CD4-positive, alpha-beta T cell treated with Interleukin-21 for 1 hour (primary cell): ENCODE data around the gene NOP10.
"Not testable (repeated sequence)": the region's sequence is repeated elsewhere in the genome, so short reads cannot be mapped to it uniquely, and the experiment has no call there.

Experiments
- DNase-seq: peaks from one replicate; pipeline ENCODE4 v3.0.0-alpha.2; 2020

The NOP10 gene

DNA sequence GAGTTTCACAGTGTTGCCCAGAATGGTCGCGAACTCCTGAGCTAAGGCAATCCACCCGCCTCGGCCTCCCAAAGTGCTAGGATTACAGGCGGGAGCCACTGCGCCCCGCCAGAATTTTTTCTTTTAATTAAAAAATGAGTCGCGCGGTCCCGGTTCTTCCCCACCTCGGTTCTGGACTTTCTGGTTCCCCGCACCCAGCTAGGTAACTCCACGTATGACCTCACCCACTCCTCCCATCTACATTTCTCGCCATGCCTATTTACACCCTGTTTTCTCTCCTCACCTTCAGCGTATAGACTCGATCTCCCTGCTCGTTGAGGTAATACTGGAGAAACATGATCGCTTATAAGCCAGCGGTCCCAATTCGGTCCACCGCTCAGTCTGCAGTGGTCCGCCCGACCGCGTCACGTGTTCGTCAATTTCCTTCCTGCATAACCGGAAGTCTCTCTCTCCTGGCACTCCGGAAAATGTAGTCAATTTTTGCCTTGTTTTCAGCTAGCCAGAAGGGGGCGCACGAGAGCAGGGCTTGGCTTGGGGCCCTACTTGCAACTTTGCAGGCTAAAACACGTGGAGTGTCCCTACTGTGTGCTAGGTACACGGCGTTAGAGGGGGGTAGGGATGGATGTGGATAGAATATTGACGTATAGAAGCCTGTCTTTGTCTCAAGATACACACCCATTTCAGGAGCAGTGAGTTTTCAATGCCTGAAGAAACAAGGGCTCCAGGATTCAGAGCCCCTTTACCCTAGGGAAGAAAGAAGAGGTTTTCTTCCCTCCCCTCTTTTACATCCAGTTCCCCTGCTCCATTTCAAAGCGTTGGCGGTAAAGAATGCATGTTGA lies at the start of gene NOP10, which contains the start of gene NUTM1:
Gene NOP10, minus strand, starts transcription at position 400 of the 839 bp plus-strand sequence. Its CDS starts 63 bp downstream, at position 337.
Gene NUTM1, plus strand, starts transcription at position 579 of the 839 bp plus-strand sequence. CDS start 382 bp downstream, outside the sequence.
- peak; percentile 95 for DNase-seq

DNA sequence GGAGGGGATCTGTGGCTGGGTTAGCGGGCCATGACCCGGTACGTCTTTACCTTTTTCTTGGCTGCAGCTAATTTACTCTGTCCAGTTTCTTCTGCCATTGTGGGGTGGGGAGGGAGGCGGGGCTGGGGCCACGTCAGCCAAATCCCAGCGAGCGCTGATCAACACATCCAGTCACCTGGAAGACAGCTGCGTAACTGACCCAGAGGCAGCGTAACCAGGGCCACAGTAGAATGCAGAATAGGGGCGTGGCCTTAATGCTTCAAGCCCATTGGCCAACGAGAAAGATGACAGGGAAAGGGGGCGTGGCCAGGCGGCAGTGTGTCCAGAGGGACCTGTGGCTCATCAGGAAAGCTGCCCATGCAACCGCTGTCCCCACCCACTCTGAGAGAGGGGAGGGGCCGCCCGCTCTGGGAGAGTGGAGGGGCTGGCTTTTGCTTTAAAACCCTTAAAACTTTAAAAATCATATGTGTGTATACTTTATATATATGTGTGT lies 46.7 kb upstream of the NOP10 start:
- not testable (repeated sequence) for DNase-seq

DNA sequence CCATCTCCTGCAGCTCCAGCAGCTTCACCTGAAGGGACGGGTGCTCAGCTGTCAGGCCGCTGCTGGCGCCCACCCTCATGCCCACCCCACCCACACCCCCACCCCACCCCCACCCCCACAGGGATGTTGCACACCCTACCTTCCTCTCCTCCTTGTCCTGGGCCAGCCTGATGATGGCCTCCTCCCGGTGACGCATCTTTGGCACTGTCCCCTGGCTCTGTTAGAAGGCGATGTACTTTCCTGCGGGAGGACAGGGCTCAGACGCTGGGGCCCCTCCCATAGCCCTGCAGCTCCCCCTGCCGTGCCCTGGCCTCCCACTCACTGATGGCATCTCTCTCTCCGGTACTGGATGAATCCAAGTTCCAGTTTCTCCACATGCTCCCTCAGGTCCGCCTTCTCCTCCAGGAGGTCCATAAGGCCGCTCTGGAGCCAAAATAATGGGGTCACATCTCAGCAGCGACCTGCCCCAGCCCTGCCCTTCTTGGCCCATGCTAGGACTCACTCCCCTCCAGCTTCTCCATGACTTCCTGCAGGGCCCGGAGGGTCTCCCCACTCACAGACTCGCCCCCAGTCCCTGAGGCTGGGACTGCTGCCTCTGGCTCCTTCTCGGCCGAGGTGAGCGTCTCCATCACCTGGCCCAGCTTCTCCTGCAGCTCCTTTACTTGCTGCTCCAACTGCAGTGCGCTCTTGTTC lies 39.0 kb upstream of the NOP10 start:
- not testable (repeated sequence) for DNase-seq

DNA sequence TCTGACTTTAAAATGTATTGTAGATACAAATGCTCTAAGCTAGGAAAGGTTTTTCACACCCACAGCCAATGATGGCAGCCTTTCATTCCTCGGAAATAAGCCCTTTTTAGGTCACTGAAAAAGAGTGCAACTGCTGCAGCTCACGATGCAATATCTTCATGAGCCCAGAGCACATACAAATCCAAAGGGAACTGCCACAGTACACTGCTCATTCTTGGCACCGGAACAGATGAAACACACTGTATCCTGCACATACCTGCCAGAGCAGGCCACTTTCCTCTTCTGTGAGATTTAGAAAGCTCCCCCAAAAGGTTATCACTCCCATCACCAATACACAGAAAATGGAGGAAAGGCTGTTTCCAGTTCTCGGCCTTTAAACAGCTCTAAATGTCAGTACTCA lies 37.6 kb upstream of the NOP10 start:
- not testable (repeated sequence) for DNase-seq

DNA sequence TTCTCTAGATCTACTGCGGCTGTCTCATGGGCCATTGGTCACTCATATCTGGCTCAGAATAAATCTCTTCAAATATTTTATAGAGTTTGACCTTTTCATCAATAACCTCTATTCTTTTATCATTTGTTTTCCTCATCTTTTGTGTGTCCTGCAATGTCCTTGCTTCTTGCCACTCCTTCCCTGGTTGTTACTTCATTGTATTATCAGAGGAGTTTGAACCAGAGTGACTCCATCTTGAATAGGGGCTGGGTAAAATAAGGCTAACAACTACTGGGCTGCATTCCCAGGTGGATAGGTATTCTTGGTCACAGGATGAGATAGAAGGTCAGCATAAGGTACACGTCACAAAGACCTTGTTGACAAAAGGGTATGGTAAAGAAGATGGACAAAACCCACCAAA lies 33.9 kb upstream of the NOP10 start:
- DNase-seq = no peak

DNA sequence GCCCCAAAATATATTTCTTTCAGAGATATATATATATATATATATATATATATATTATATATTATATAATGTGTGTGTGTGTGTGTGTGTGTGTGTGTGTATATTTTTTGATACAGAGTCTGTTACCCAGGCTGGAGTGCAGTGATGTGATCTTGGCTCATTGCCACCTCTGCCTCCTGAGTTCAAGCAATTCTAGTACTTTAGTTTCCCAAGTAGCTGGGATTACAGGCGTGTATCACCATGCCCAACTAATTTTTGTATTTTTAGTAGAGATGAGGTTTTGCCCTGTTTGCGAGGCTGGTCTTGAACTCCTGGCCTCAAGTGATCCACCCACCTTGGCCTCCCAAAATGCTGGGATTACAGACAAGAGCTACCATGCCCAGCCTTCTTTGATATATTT lies 32.6 kb upstream of the NOP10 start:
- DNase-seq = not testable (repeated sequence)

DNA sequence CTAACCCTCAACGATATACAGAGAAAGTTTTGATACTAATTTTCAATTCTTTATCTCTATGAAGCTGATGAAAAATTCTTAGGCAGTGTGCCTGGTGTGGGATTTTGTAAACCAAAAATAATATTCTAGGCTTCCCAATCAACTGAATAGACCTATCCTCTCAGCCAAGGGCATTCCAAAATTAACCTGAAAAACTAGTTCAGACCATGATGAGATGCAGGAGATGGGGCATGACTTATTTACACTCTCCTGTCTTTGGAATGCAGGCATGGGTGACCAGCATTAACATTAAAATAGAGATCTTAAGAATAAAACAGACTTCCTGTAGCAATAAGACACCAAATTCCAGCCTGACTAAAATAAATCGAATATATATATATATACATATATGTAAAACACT lies 31.9 kb upstream of the NOP10 start:
- DNase-seq = no peak

DNA sequence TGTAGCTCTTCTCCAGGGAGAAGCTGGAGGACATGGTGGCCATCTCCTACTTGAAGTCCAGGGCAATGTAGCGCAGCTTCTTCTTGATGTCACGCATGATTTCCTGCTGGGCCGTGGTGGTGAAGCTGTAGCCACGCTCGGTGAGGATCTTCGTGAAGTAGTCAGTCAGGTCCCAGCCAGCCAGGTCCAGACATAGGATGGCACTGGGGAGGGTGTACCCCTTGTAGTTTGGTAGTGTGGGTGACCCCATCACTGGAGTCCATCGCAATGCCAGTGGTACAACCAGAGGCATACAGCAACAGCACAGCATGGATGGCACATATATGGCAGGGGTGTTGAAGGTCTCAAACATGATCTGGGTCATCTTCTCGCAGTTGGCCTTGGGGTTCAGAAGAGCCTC lies 31.0 kb upstream of the NOP10 start:
- DNase-seq = no peak

DNA sequence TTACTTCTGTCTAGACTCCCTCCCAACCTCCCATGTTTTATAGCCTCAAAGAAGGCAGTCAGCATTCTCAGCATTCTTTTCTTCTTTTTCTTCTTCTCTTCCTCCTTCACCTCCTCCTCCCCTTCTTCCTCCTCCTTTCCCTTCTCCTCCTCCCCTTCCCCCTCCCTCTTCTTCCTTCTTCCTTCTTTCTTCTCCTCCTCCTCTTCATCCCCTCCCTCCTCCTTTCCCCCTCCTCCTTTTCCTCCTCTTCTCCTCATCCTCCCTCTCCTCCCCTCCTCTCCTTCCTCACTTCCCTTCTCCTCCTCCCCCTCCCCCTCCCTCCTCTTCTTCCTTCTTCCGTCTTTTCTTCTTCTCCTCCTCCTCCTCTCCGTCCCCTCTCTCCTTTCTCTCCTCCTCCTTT lies 27.7 kb upstream of the NOP10 start:
- no peak for DNase-seq

DNA sequence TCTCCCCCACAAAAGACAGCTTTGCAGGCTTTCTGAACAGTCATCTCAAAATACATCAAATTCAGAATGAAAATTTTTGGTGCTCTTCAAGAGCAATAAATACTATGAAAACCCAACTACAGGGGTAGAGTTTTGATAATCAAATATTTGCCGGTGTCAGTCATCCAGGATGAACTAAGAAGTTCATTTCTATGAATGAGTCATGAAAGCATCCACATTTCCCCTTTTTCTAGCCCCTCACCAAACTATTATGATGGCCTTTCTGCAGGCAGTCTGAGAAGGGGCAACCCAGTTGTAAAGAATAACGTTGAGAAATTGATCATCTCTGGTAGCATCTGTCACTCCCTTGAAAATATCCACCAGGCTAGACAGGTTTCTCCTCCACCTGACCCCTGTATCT lies 27.2 kb upstream of the NOP10 start:
- no peak for DNase-seq

DNA sequence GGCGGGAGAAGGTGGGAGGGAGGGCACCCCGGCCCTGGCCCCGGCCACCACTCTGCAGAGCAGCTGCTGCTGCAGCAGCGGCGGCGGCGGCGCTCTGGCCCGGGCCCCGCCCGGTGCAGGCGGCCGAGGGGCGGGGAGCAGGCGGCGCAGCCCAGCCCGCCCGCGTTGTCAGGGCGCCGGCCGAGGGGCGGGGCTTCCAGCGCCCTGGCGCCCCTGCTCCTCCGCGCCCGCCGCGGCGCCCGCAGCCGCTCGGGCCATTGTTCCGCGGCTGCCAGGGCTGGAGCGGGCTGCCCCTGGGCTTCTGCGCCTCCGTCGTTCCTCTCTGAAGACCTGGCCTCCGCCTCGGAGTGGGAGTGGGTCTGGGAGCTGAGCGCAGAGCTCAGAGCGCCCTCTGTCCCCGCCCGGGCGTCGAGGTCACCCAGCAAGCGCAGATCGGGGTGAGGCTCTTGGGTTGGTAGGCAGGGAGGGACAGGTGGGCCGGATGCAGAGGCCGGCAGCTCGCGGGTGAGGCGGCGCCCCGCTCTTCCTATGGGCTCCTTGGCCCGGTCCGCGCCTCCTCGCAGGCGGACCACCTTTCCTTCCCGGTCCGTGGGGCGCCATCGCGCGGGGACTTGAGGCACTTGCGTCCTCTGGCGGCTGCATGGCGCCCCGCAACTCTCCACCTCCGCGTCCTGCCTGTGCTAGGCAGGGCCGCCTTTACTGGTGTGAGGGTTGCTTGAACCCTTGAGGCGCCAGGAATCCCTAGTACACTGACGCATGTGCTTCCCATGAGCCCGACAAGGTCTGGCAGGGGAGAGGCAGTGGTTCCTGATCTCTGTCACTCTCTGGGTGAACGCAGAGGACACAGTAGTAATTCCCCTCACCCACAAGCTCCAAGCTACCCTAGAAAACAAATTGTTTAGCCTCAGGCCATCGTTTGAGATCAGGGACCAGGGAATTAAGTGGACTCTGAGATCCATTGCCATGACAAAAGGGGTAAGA lies 24.5 kb upstream of the NOP10 start, which contains the start of gene LPCAT4:
Gene LPCAT4, minus strand, starts transcription at position 96 of the 981 bp plus-strand sequence. CDS start 96 bp downstream, outside the sequence.
- DNase-seq = peak; percentile 91

DNA sequence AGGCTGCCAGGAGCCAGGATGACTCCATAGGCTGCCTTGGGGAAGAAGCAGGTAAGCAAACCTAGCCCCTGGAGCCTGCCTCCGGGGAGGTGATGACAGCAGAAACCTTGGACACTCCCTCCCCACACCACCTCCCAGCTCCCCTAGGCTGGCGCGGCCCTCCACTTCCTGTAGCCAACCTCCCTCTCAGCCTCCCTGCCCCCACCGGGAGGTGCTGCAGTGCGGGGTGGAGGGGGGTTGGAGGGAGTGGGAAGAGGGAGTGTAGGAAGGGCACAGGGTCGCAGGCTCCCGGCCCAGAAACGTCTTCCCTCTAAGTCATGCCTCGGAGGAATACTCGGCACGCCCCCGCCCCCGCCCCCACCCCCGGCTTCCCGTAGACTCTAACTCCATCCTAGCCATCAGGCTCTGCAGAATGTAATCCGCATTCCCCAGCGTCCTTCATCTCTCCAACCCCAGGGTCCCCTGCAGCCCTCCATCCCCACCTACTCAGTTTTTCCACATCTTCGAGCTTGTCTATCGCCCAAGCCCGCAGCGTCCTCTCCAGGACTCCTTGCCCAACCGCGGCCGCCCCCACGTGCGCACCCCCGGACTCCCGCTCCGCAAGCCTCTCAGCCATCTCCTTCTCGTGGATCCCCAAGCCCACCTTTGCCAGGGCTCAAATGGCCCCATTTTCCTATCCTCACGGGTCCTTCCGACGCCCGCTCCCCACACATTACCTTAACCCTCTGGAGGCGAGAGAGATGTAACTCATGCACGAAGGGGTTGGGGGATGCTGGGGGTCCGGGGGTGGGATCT lies 23.5 kb upstream of the NOP10 start:
- DNase-seq = peak; percentile 50

DNA sequence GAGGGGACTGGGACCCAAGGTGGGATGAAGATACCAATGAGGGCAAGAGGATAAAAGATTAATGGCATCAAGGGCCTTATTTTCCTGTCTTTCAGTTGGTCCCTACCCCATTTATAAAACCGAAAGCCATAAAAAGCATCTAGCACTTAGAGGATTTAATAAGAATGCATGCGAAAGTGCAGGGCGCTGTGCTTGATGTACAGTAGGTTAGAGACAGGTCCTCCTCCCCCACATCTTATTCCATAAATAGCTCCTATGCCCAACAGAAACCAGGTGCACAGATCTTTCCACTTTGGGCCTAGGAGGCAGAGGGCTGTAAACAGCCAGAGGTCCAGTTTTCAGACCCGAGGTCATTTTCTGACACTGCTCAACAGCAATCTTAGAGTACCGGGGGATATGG lies 22.9 kb upstream of the NOP10 start:
- DNase-seq = no peak

DNA sequence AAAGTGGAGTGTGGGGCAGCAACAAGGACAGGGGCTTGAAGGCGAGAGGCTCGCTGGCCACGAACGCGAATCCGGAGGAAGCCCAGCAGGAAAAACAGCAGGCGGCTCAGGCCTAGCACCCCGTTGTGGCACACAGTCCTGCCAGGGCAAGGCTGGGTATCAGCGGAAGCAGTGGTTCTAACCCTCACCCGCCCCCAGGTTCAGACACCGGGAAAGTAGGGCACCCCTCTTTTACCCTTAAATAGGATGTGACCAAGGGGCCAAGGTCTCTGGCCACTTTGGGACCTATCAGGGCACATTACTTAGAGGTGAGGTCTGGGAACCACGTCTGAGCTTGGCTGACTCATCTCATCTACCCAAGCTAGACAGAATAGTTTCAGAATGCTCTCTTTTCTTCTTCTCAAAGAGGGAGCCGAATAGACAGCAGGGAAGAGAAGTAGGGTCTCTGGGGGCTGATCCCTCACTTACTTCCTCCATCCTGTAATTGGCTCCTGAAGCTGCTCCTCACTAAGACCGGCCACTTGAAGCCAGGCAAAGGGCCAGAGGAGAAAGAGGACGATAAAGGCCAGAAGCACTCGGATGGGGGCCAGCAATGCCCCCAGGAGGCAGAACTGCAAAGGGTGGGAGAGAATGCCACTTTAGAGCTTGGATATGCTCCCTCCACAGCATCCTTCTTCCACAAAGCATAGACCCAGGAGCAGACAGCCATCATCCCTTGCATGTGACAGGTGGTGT lies 22.3 kb upstream of the NOP10 start:
- DNase-seq = no peak

DNA sequence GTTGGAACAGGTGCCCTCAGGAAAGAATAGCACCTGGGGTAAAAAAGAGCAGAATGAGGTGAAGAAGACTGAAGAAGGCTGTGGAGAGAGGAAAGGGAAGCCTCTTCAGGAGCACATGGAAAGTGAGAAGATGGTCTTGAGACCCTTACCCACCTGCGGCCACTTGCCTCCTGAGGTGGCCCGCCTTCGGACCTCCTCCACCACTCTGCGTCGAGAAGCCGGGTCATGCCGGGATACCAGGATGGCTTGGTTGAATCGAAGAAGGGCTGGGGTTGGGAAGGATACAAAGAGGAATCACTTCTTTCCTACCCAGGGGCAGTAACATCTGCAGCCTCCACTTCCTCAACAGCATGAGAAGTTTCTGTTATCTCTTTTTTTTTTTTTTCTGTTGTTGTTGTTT lies 21.1 kb upstream of the NOP10 start:
- no peak for DNase-seq

DNA sequence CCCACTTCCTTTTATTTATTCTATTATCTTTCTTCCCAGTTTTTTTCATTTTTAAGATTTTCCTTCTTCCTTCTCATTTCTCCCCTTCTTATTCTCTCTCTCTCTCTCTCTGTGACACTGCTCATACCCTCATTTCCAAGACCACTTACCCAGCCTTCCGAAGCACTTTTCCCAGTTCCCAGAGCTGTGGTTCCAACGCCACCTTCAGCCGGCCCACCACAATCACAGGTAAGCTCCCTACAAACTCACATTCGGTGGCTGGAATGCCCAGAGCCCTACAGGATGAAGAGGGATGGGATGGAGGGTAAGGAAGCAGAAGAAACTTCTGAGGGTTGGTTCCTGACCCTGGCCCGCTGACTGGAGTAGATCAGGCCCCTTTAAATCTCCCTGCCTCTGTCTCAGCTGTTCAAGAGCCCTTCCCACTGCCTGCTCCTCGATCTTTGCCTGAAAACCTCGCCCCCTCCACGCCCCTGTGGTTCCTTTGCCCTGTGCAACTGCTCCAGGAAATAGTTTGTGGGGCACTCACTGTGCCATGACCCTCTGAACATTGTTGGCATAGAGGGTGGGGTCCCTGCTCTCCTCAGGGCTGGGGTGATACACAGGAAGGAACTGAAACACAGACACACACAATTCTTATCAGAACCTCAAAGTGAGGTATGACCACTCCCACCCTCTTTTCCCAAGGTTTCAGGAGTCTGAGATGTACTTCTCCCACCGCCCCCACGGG lies 19.3 kb upstream of the NOP10 start:
- no peak for DNase-seq

DNA sequence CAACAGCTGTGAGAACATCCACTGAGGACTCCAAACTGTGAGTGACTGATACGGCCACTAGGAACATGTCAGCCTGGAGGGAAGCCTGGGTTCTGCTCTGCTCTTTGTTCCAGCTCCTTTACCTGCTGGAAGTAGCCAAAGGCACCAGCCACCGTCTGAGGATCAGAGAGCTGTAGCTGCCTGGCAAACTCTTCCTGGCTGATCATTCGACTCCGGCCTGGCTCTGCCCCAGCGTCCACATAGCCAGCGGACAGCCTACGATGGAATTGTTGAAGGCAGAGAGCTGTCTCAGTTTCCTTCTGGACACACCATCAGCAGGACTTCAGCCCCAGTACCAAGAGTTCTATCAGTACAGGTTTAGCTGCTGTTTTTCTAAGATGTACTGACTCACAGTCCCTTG lies 18.3 kb upstream of the NOP10 start:
- no peak for DNase-seq

DNA sequence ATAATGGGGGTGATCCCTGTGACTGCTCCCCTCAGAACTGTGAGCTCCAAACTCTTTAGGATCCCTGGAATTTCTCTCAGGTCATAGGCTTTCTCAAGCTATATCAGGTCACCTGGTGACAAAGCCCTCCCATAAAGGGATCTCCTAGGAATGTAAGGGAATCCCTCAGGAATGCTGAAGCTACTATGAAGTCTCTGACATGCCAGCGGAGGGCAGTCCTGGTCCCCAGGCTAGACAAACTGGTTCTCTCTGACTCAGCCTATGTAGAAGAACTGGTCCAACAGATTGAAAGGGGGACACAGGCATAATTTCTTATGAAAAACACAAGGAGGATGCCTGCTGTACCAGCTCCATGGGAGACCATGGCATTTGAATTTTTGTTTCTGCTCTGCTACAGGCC lies 17.4 kb upstream of the NOP10 start:
- no peak for DNase-seq

DNA sequence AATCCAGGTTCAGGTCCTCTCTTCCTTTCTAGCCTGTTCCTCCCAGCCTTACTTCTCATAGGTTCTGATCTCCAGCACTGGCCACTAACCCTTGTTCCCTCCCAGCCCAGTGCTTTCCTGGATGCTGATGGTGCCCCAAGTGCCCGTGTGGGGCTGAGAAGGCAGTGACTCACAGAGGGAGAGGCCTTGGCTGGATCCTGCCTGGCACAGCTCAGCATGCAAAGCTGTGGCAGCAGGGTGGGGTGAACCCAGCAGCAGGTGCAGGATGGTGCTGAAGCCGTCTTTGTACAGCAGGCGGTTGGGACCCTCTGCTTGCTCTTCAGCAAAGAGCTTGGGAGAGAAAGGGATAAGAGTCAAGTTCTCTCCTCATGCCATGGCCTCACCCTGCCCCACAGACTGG lies 16.5 kb upstream of the NOP10 start:
- DNase-seq = no peak

DNA sequence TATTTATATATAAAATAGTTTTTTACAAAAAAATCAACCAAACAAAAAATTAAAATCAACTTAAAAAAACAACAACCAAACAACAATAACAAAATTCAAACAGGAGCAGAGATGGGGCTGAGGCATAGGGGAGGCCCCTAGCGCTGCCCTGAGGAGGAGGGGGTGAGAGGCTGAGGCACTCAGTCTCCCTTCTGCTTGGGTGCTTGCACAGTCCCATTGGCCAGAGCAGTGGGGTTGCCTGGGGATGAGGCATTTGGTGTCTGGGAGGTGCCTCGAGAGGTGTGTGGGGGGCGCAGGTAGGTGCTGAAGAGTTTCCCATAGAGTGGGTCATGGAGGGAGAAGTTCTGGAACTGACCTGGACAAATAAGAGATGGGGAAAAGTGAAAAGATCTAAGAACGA lies 16.0 kb upstream of the NOP10 start:
- DNase-seq = no peak
